Gastrocnemius medialis (tissue), 4 donors: ENCODE results near the gene HRCT1.

Experiments
- CTCF ChIP-seq, 5 experiments: fragments of 450-650 bp in 3 of 5; fragments of 200-600 bp in 2 of 5; sonication (generic) in 2 of 5; IDR thresholded peaks in 4 of 5; conservative IDR thresholded peaks in 1 of 5; 1 replicate in 4 of 5; 2 replicates in 1 of 5; pipeline ENCODE4 v1.5.1; 2016 to 2019; ENCODE audit warnings: antibody characterized with exemption in 5 of 5, mild to moderate bottlenecking in 3 of 5, moderate library complexity in 3 of 5
- POLR2A ChIP-seq, 2 donors: fragments of 450-650 bp; IDR thresholded peaks; one replicate each; pipeline ENCODE4 v1.6.1; 2017; ENCODE audit warnings: antibody characterized with exemption in 2 of 2, mild to moderate bottlenecking in 2 of 2, moderate library complexity in 2 of 2

- peak; percentile 88 to 98 (median 92) for TF ChIP-seq CTCF (IDR thresholded peaks at IDR 0.05 in 4 of 5, conservative IDR thresholded peaks at IDR 0.05 in 1 of 5)
- TF ChIP-seq POLR2A (IDR thresholded peaks at IDR 0.05), result no peak
These were observed 23.6 kb upstream of the HRCT1 start for GRCh38 chr9:35882263-35882848.
